Endothelial cell (in vitro differentiated cells): Measurements from ENCODE around the gene TLCD5. TPM values are rescaled to one million over a fixed set of nuclear protein-coding genes. Genes with fewer than 3 reads are reported as not detected.

ENCODE experiments used
- DNase-seq: peaks from one replicate; pipeline ENCODE4 v3.0.0; 2021; ENCODE audit warnings: low spot score
- H3K27ac Mint-ChIP-seq: one replicate; pipeline ENCODE4 v1.8.0; 2021; ENCODE audit warnings: mixed read lengths, inconsistent platforms; ENCODE audit not compliant: unreplicated experiment
- H3K27me3 Mint-ChIP-seq: one replicate; pipeline ENCODE4 v1.8.0; 2021; ENCODE audit warnings: mild to moderate bottlenecking, moderate library complexity, mixed read lengths, inconsistent platforms; ENCODE audit not compliant: unreplicated experiment
- H3K36me3 Mint-ChIP-seq: one replicate; pipeline ENCODE4 v1.8.0; 2021; ENCODE audit warnings: mild to moderate bottlenecking, low read depth, mixed read lengths, inconsistent platforms; ENCODE audit not compliant: unreplicated experiment
- H3K4me1 Mint-ChIP-seq: one replicate; pipeline ENCODE4 v1.8.0; 2021; ENCODE audit warnings: mild to moderate bottlenecking, mixed read lengths, inconsistent platforms; ENCODE audit not compliant: unreplicated experiment
- H3K4me3 Mint-ChIP-seq: one replicate; pipeline ENCODE4 v1.8.0; 2021; ENCODE audit warnings: mild to moderate bottlenecking, mixed read lengths, inconsistent platforms; ENCODE audit not compliant: unreplicated experiment
- H3K9me3 Mint-ChIP-seq: one replicate; pipeline ENCODE4 v1.8.0; 2021; ENCODE audit warnings: mixed read lengths, inconsistent platforms; ENCODE audit not compliant: unreplicated experiment
- CTCF ChIP-seq: fragments of 200-600 bp; sonication (generic); IDR thresholded peaks from one replicate; pipeline ENCODE4 v1.5.0; 2021; ENCODE audit warnings: antibody characterized with exemption; ENCODE audit not compliant: unreplicated experiment
- total RNA-seq: library from RNA; stranded (reverse); fragmentation: NEBNext Ultra II Directional; extraction: Animal tissue kit (Norgen Biotek cat#: 25700); gene quantifications from one replicate; pipeline ENCODE4 v1.2.1, GENCODE V29; 2021; ENCODE audit not compliant: unreplicated experiment

Gene TLCD5
- total RNA-seq, 1 donor from 2014 or later: 15.2 TPM

DNA sequence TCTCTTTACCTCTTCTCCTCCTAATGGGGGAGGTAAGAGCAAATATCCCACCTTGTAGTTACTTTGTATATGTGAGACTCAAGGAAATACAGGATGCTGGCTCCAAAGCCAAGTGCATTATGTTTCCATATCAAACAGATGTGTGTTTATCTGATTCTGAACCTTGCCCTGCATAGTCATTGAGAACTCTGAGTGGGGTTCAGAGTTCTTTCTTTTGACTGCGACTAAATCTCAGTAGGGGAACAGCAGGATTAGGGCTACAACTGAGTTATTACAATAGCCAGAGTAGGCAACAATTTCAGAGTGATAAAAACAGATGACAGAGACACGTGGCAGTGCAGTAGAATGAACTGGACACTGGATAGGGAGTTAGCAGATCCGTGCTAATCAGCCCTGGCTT is 34.1 kb upstream of the TLCD5 start:
- TF ChIP-seq CTCF: no peak
- Mint-ChIP-seq H3K4me3 (no peak overlapping the region), H3K4me1 (peaks cover 11% of the 10 kb centered on the region), H3K36me3 (no peaks in the 10 kb centered on the region), H3K9me3 (no peaks in the 10 kb centered on the region), H3K27ac (no peak overlapping the region), H3K27me3 (peaks cover 2% of the 10 kb centered on the region)
- DNase-seq: no peak

GRCh38 chr11:120293038-120293800 is 31.9 kb upstream of the TLCD5 start:
- Mint-ChIP-seq H3K4me1 (peaks cover 16% of the 10 kb centered on the region), H3K36me3 (no peaks in the 10 kb centered on the region), H3K27ac (no peak overlapping the region), H3K9me3 (no peaks in the 10 kb centered on the region), H3K4me3 (no peak overlapping the region), H3K27me3 (peaks cover 2% of the 10 kb centered on the region)
- TF ChIP-seq CTCF: no peak
- no peak for DNase-seq

DNA sequence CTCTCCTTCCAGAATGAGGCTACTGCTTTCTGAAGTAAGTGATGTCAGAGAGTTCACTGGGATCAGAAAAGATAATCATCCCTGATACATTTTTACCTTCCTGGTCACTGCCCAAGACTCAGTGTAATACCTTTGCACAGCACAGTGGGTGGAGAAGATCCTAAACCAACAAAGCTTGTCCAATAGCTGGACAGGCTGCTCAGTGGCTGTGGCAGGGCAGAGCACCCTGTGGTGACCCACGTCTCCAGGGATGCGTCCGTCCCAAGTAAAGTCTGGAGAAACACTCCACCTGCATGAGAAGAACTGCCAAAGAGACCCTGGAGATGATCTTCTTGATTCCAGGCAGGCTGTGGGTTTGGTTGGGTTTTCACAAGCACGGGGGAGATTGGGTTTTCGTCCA is 31.0 kb upstream of the TLCD5 start:
- no peaks in the 10 kb centered on the region for H3K9me3 Mint-ChIP-seq
- H3K4me1 Mint-ChIP-seq: peaks cover 16% of the 10 kb centered on the region
- no peak overlapping the region for H3K27ac Mint-ChIP-seq
- H3K36me3 Mint-ChIP-seq: no peaks in the 10 kb centered on the region
- H3K4me3 Mint-ChIP-seq: no peak overlapping the region
- no peak for DNase-seq
- H3K27me3 Mint-ChIP-seq: peaks cover 2% of the 10 kb centered on the region
- no peak for TF ChIP-seq CTCF

GRCh38 chr11:120295099-120295498 is 30.0 kb upstream of the TLCD5 start:
- H3K27me3 Mint-ChIP-seq: peaks cover 5% of the 10 kb centered on the region
- no peaks in the 10 kb centered on the region for H3K9me3 Mint-ChIP-seq

More at GRCh38 chr11:120295099-120295498, 30.0 kb upstream of the TLCD5 start:
- no peak for DNase-seq
- no peak for TF ChIP-seq CTCF
- no peak overlapping the region for H3K27ac Mint-ChIP-seq
- H3K4me3 Mint-ChIP-seq: no peak overlapping the region
- H3K36me3 Mint-ChIP-seq: no peaks in the 10 kb centered on the region
- peaks cover 12% of the 10 kb centered on the region for H3K4me1 Mint-ChIP-seq
